Liver (tissue), 3 donors: ENCODE data around the gene AFDN.

Source experiments
- ATF3 ChIP-seq: IDR thresholded peaks from 2 replicates; pipeline ENCODE4 v1.6.1; 2016; ENCODE audit warnings: antibody characterized with exemption
- CTCF ChIP-seq: fragments of 150-350 bp; IDR thresholded peaks from 2 replicates; pipeline ENCODE4 v1.5.1; 2017; ENCODE audit warnings: improper control_type of control experiment, low read depth, low read length; ENCODE audit not compliant: missing input control
- EGR1 ChIP-seq, 2 donors: IDR thresholded peaks; 2 replicates each; pipeline ENCODE4 v1.6.1; 2016 to 2018; ENCODE audit warnings: antibody characterized with exemption in 2 of 2, low read depth in 2 of 2
- FOXA2 ChIP-seq: IDR thresholded peaks from 2 replicates; pipeline ENCODE4 v1.6.1; 2016; ENCODE audit warnings: antibody characterized with exemption
- GABPA ChIP-seq, 2 donors: IDR thresholded peaks in 1 of 2; conservative IDR thresholded peaks in 1 of 2; 2 replicates each; pipeline ENCODE4 v1.6.1; 2016; ENCODE audit warnings: antibody characterized with exemption in 2 of 2, mild to moderate bottlenecking in 1 of 2, moderate library complexity in 1 of 2
- HNF4G ChIP-seq: IDR thresholded peaks from 2 replicates; pipeline ENCODE4 v1.6.1; 2016; ENCODE audit warnings: antibody characterized with exemption
- JUND ChIP-seq, 2 donors: IDR thresholded peaks; 2 replicates each; pipeline ENCODE4 v1.6.1; 2016; ENCODE audit warnings: antibody characterized with exemption in 2 of 2
- MAX ChIP-seq: IDR thresholded peaks from 2 replicates; pipeline ENCODE4 v1.6.1; 2016; ENCODE audit warnings: antibody characterized with exemption
- NR2F2 ChIP-seq: IDR thresholded peaks from 2 replicates; pipeline ENCODE4 v1.6.1; 2016; ENCODE audit warnings: antibody characterized with exemption
- RAD21 ChIP-seq, 2 donors: IDR thresholded peaks; 2 replicates each; pipeline ENCODE4 v1.6.1; 2016; ENCODE audit warnings: antibody characterized with exemption in 2 of 2, mild to moderate bottlenecking in 2 of 2
- REST ChIP-seq: IDR thresholded peaks from 2 replicates; pipeline ENCODE4 v1.6.1; 2016; ENCODE audit warnings: antibody characterized with exemption, mild to moderate bottlenecking
- SP1 ChIP-seq: IDR thresholded peaks from 2 replicates; pipeline ENCODE4 v1.6.1; 2018; ENCODE audit warnings: antibody characterized with exemption, mild to moderate bottlenecking
- TAF1 ChIP-seq: conservative IDR thresholded peaks from 2 replicates; pipeline ENCODE4 v1.6.1; 2016; ENCODE audit warnings: antibody characterized with exemption, mild to moderate bottlenecking
- YY1 ChIP-seq: IDR thresholded peaks from 2 replicates; pipeline ENCODE4 v1.6.1; 2016; ENCODE audit warnings: antibody characterized with exemption, mild to moderate bottlenecking
- donor health status: healthy.
- donor health status: healthy.

- TF ChIP-seq YY1 (peak; percentile 28), CTCF (no peak), REST (peak; percentile 80), JUND (IDR thresholded peaks at IDR 0.05) (peak in 1 of 2 donors; percentile 7), FOXA2 (no peak), SP1 (no peak), EGR1 (IDR thresholded peaks at IDR 0.05; ENCODE audit: low read depth in 2 of 2) (no peak), GABPA (IDR thresholded peaks at IDR 0.05 in 1 of 2, conservative IDR thresholded peaks at IDR 0.05 in 1 of 2) (no peak), MAX (no peak), ATF3 (no peak), TAF1 (no peak), RAD21 (IDR thresholded peaks at IDR 0.05) (peak in 1 of 2 donors; percentile 16), NR2F2 (no peak), HNF4G (no peak)
Observed at GRCh38 chr6:167858086-167858591, 31.4 kb downstream of the AFDN start.
